WTC11 (cell line): ENCODE measurements around the gene ULK4. TPM values are rescaled to one million over a fixed set of nuclear protein-coding genes. Genes with fewer than 3 reads are reported as not detected.

Experiments used
- ATAC-seq: fragments of 200-7000 bp; cut with Tn5 transposase; 2 replicates; pipeline ENCODE4 v1.10.0; 2021; ENCODE audit warnings: mild to moderate bottlenecking, moderate library complexity
- CTCF ChIA-PET: fragments of 300-600 bp; sonication (Branson Sonifier 250); formaldehyde crosslinking; loops from one replicate; lab custom pipeline; 2021; ENCODE audit warnings: antibody characterized with exemption; lab: Charles Lee
- POLR2A ChIA-PET: fragments of 350-600 bp; sonication (Branson Sonifier 250); formaldehyde crosslinking; loops from one replicate; lab custom pipeline; 2021; ENCODE audit warnings: antibody characterized with exemption; lab: Charles Lee
- DNase-seq: peaks from one replicate; pipeline ENCODE4 v3.0.0; 2021; ENCODE audit warnings: low spot score
- H3K27ac Mint-ChIP-seq: 2 replicates; pipeline ENCODE4 v1.8.0; 2021; ENCODE audit warnings: mixed read lengths
- H3K27me3 Mint-ChIP-seq: 2 replicates; pipeline ENCODE4 v1.8.0; 2021; ENCODE audit warnings: low read depth, mild to moderate bottlenecking, moderate library complexity, mixed read lengths
- H3K36me3 Mint-ChIP-seq: 2 replicates; pipeline ENCODE4 v1.8.0; 2021; ENCODE audit warnings: mixed read lengths
- H3K4me1 Mint-ChIP-seq: 2 replicates; pipeline ENCODE4 v1.8.0; 2022; ENCODE audit warnings: mixed read lengths
- H3K4me3 Mint-ChIP-seq: 2 replicates; pipeline ENCODE4 v1.8.0; 2021; ENCODE audit warnings: mild to moderate bottlenecking, moderate library complexity, mixed read lengths
- H3K9me3 Mint-ChIP-seq: 2 replicates; pipeline ENCODE4 v1.8.0; 2021; ENCODE audit warnings: mixed read lengths
- ATF2 ChIP-seq: sonication (generic); formaldehyde crosslinking; IDR thresholded peaks from 2 replicates; pipeline ENCODE4 v1.8.1; 2022; ENCODE audit warnings: low read depth, missing genetic modification reagents, borderline replicate concordance
- CTCF ChIP-seq: fragments of 200-600 bp; IDR thresholded peaks from 2 replicates; pipeline ENCODE4 v1.8.0; 2022; ENCODE audit warnings: antibody characterized with exemption
- GABPB1 ChIP-seq: sonication (generic); formaldehyde crosslinking; IDR thresholded peaks from 2 replicates; pipeline ENCODE4 v1.8.1; 2023; ENCODE audit warnings: mild to moderate bottlenecking, missing genetic modification reagents
- GTF2I ChIP-seq: fragments of 250-450 bp; sonication (Bioruptor Pico); conservative IDR thresholded peaks from 2 replicates; pipeline ENCODE4 v1.4.0; 2021; ENCODE audit warnings: mild to moderate bottlenecking
- JAZF1 ChIP-seq: fragments of 250-450 bp; sonication (Bioruptor Pico); IDR thresholded peaks from 2 replicates; pipeline ENCODE4 v1.9.0; 2021; ENCODE audit warnings: moderate library complexity, mild to moderate bottlenecking, inconsistent platforms
- MYBL2 ChIP-seq: sonication (generic); formaldehyde crosslinking; IDR thresholded peaks from 2 replicates; pipeline ENCODE4 v1.8.1; 2023; ENCODE audit warnings: mild to moderate bottlenecking, moderate library complexity, missing genetic modification reagents
- NFE2L1 ChIP-seq: sonication (generic); formaldehyde crosslinking; IDR thresholded peaks from 2 replicates; pipeline ENCODE4 v1.8.1; 2023; ENCODE audit warnings: missing genetic modification reagents
- NFYB ChIP-seq: sonication (generic); formaldehyde crosslinking; conservative IDR thresholded peaks from 2 replicates; pipeline ENCODE4 v1.8.0; 2022; ENCODE audit warnings: low read depth, missing genetic modification reagents
- NR2C2 ChIP-seq: sonication (generic); formaldehyde crosslinking; IDR thresholded peaks from 2 replicates; pipeline ENCODE4 v1.8.0; 2022; ENCODE audit warnings: mild to moderate bottlenecking, missing genetic modification reagents
- NR3C1 ChIP-seq: sonication (generic); formaldehyde crosslinking; conservative IDR thresholded peaks from 2 replicates; pipeline ENCODE4 v1.8.1; 2023; ENCODE audit warnings: low read depth, mild to moderate bottlenecking, missing genetic modification reagents
- PRRX2 ChIP-seq: fragments of 250-450 bp; sonication (Bioruptor Pico); IDR thresholded peaks from 2 replicates; pipeline ENCODE4 v1.8.0; 2021; ENCODE audit warnings: mild to moderate bottlenecking
- SP1 ChIP-seq: sonication (generic); formaldehyde crosslinking; conservative IDR thresholded peaks from 2 replicates; pipeline ENCODE4 v1.8.1; 2022; ENCODE audit warnings: missing genetic modification reagents
- TEAD1 ChIP-seq: sonication (generic); formaldehyde crosslinking; IDR thresholded peaks from 2 replicates; pipeline ENCODE4 v1.8.0; 2022; ENCODE audit warnings: mild to moderate bottlenecking, missing genetic modification reagents
- TP53 ChIP-seq: sonication (generic); formaldehyde crosslinking; IDR thresholded peaks from 2 replicates; pipeline ENCODE4 v1.8.1; 2023; ENCODE audit warnings: mild to moderate bottlenecking, missing genetic modification reagents
- ZNF219 ChIP-seq: sonication (generic); formaldehyde crosslinking; IDR thresholded peaks from 2 replicates; pipeline ENCODE4 v1.8.0; 2023; ENCODE audit warnings: missing genetic modification reagents, mild to moderate bottlenecking, borderline replicate concordance
- ZNF232 ChIP-seq: sonication (generic); formaldehyde crosslinking; IDR thresholded peaks from 2 replicates; pipeline ENCODE4 v1.8.0; 2022; ENCODE audit warnings: mild to moderate bottlenecking, missing genetic modification reagents
- ZNF532 ChIP-seq: fragments of 250-450 bp; sonication (Bioruptor Pico); IDR thresholded peaks from 2 replicates; pipeline ENCODE4 v1.9.0; 2021; ENCODE audit warnings: mild to moderate bottlenecking, borderline replicate concordance
- total RNA-seq: library from RNA; stranded (reverse); gene quantifications from 3 replicates; pipeline ENCODE4 v1.2.3, GENCODE V29; 2021
- TF ChIP-seq, protein P1 (sequence below): fragments of 250-450 bp; sonication (Bioruptor Pico); IDR thresholded peaks from 2 replicates; pipeline ENCODE4 v1.9.0; 2021; ENCODE audit warnings: mild to moderate bottlenecking
- TF ChIP-seq, protein P2 (sequence below): sonication (generic); formaldehyde crosslinking; IDR thresholded peaks from 2 replicates; pipeline ENCODE4 v1.8.1; 2022; ENCODE audit warnings: missing genetic modification reagents, borderline replicate concordance

Gene ULK4
- total RNA-seq, 1 experiment from 2014 or later: 9.2 TPM

- TF ChIP-seq GABPB1 (CRISPR knock-in tag) (peak; percentile 58; the same call in 1 of the 2 replicates), NFE2L1 (peak; percentile 79; the same call in 1 of the 2 replicates), CTCF (no peak)
Observed at GRCh38 chr3:41198950-41199865, 762.7 kb downstream of the ULK4 start, which contains the start of gene CTNNB1 (continued).

- peaks cover 31% of the 10 kb centered on the region for H3K4me1 Mint-ChIP-seq
- TF ChIP-seq TEAD1 (CRISPR knock-in tag): no peak
- TF ChIP-seq, all 79 proteins: peak for 0
- POLR2A ChIA-PET: interaction anchor here (1.2 to 1.9 kb wide), 4 partner anchors 11 to 693 kb away, joined by 4 to 6 read pairs (median 4); partner anchors contain the start of gene ZNF620
- peak overlapping the region; percentile 85 for H3K4me3 Mint-ChIP-seq
- no peaks in the 10 kb centered on the region for H3K27me3 Mint-ChIP-seq
- no peaks in the 10 kb centered on the region for H3K9me3 Mint-ChIP-seq
- H3K27ac Mint-ChIP-seq: no peak overlapping the region
- DNase-seq (no peak), ATAC-seq (no peak)
- H3K36me3 Mint-ChIP-seq: no peaks in the 10 kb centered on the region
- CTCF ChIA-PET: interaction anchor here (1.2 to 2.3 kb wide), 4 partner anchors 8 to 614 kb away, joined by 3 to 6 read pairs (median 4); no protein-coding TSS in a partner anchor
Observed at GRCh38 chr3:41198526-41198925, 763.4 kb downstream of the ULK4 start.

- Mint-ChIP-seq H3K27me3 (no peaks in the 10 kb centered on the region), H3K4me1 (peaks cover 27% of the 10 kb centered on the region), H3K27ac (no peak overlapping the region), H3K9me3 (no peaks in the 10 kb centered on the region), H3K36me3 (no peaks in the 10 kb centered on the region), H3K4me3 (peak overlapping the region; percentile 85)
- DNase-seq (no peak), ATAC-seq (no peak)
- no peak for TF ChIP-seq NR3C1
- no peak for TF ChIP-seq PRRX2
- TF ChIP-seq MYBL2: no peak
- TF ChIP-seq, protein P1, sequence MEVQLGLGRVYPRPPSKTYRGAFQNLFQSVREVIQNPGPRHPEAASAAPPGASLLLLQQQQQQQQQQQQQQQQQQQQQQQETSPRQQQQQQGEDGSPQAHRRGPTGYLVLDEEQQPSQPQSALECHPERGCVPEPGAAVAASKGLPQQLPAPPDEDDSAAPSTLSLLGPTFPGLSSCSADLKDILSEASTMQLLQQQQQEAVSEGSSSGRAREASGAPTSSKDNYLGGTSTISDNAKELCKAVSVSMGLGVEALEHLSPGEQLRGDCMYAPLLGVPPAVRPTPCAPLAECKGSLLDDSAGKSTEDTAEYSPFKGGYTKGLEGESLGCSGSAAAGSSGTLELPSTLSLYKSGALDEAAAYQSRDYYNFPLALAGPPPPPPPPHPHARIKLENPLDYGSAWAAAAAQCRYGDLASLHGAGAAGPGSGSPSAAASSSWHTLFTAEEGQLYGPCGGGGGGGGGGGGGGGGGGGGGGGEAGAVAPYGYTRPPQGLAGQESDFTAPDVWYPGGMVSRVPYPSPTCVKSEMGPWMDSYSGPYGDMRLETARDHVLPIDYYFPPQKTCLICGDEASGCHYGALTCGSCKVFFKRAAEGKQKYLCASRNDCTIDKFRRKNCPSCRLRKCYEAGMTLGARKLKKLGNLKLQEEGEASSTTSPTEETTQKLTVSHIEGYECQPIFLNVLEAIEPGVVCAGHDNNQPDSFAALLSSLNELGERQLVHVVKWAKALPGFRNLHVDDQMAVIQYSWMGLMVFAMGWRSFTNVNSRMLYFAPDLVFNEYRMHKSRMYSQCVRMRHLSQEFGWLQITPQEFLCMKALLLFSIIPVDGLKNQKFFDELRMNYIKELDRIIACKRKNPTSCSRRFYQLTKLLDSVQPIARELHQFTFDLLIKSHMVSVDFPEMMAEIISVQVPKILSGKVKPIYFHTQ (CRISPR knock-in tag): no peak
- TF ChIP-seq NFYB: no peak
- no peak for TF ChIP-seq ZNF532 (CRISPR knock-in tag)
- TF ChIP-seq, protein P2, sequence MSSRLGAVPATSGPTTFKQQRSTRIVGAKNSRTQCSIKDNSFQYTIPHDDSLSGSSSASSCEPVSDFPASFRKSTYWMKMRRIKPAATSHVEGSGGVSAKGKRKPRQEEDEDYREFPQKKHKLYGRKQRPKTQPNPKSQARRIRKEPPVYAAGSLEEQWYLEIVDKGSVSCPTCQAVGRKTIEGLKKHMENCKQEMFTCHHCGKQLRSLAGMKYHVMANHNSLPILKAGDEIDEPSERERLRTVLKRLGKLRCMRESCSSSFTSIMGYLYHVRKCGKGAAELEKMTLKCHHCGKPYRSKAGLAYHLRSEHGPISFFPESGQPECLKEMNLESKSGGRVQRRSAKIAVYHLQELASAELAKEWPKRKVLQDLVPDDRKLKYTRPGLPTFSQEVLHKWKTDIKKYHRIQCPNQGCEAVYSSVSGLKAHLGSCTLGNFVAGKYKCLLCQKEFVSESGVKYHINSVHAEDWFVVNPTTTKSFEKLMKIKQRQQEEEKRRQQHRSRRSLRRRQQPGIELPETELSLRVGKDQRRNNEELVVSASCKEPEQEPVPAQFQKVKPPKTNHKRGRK (CRISPR knock-in tag): no peak
- no peak for TF ChIP-seq ATF2 (CRISPR knock-in tag)
- no peak for TF ChIP-seq JAZF1 (CRISPR knock-in tag)
- no peak for TF ChIP-seq NR2C2 (CRISPR knock-in tag)
- TF ChIP-seq ZNF232: no peak
- TF ChIP-seq ZNF219 (CRISPR knock-in tag): no peak
- no peak for TF ChIP-seq SP1 (CRISPR knock-in tag)
- TF ChIP-seq TP53 (CRISPR knock-in tag): no peak
- TF ChIP-seq GTF2I (CRISPR knock-in tag): no peak
- POLR2A ChIA-PET: interaction anchor here (1.2 to 1.9 kb wide), 2 partner anchors 351 to 692 kb away, joined by 4 to 6 read pairs; partner anchors contain the start of gene ZNF620
- CTCF ChIA-PET: interaction anchor here (1.3 to 2.3 kb wide), 3 partner anchors 7 to 164 kb away, joined by 3 to 6 read pairs (median 5); no protein-coding TSS in a partner anchor
Observed at GRCh38 chr3:41198046-41198445, 763.9 kb downstream of the ULK4 start.
